Neural crest cell (in vitro differentiated cells): ENCODE measurements around the gene RYR3. TPM values are rescaled to one million over a fixed set of nuclear protein-coding genes. Genes with fewer than 3 reads are reported as not detected.

Experiments
- DNase-seq: peaks from one replicate; pipeline ENCODE4 v3.0.0; 2021; ENCODE audit warnings: low read depth, mixed read lengths, low spot score
- H3K27ac Mint-ChIP-seq: one replicate; pipeline ENCODE4 v1.8.0; 2021; ENCODE audit warnings: mild to moderate bottlenecking, mixed read lengths; ENCODE audit not compliant: unreplicated experiment
- H3K27me3 Mint-ChIP-seq: 2 replicates; pipeline ENCODE4 v1.8.0; 2021; ENCODE audit warnings: low read depth, mild to moderate bottlenecking, mixed read lengths
- H3K36me3 Mint-ChIP-seq: 2 replicates; pipeline ENCODE4 v1.8.0; 2021; ENCODE audit warnings: low read depth, mild to moderate bottlenecking, mixed read lengths
- H3K4me1 Mint-ChIP-seq: 2 replicates; pipeline ENCODE4 v1.8.0; 2021; ENCODE audit warnings: mixed read lengths
- H3K4me3 Mint-ChIP-seq: one replicate; pipeline ENCODE4 v1.8.0; 2021; ENCODE audit warnings: mild to moderate bottlenecking, mixed read lengths
- H3K9me3 Mint-ChIP-seq: 2 replicates; pipeline ENCODE4 v1.8.0; 2021; ENCODE audit warnings: mixed read lengths
- total RNA-seq: library from RNA; stranded (reverse); gene quantifications from 2 replicates; pipeline ENCODE4 v1.2.1, GENCODE V29; 2021
- TF ChIP-seq, protein P1 (sequence below): fragments of 200-600 bp; sonication (generic); conservative IDR thresholded peaks from 2 replicates; pipeline ENCODE4 v1.5.0; 2021; ENCODE audit warnings: antibody characterized with exemption, mild to moderate bottlenecking

Gene RYR3
- total RNA-seq, 1 donor from 2014 or later: 2.2 TPM

DNA sequence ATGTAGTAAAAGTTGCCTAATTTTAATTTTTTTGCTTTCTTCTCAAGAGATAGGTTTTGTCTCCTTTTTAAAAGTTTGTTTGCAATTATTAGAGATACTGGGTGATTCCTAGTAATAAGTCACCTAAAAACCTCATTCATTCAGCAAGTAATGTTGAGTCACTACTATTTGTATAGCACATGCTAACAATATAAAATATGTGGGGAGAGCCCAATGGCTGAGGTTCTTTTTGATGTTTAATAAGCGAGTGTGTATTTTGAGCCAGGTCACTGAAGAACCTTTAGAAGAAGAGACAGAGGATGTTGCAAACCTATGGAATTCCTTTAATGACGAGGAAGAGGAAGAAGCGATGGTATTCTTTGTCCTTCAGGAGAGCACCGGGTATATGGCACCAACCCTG lies 533.8 kb downstream of the RYR3 start:
- peaks cover 8% of the 10 kb centered on the region for H3K9me3 Mint-ChIP-seq
- DNase-seq: no peak
- H3K4me1 Mint-ChIP-seq: peaks cover 7% of the 10 kb centered on the region
- H3K27ac Mint-ChIP-seq: no peak overlapping the region
- no peak overlapping the region for H3K4me3 Mint-ChIP-seq
- TF ChIP-seq, protein P1, sequence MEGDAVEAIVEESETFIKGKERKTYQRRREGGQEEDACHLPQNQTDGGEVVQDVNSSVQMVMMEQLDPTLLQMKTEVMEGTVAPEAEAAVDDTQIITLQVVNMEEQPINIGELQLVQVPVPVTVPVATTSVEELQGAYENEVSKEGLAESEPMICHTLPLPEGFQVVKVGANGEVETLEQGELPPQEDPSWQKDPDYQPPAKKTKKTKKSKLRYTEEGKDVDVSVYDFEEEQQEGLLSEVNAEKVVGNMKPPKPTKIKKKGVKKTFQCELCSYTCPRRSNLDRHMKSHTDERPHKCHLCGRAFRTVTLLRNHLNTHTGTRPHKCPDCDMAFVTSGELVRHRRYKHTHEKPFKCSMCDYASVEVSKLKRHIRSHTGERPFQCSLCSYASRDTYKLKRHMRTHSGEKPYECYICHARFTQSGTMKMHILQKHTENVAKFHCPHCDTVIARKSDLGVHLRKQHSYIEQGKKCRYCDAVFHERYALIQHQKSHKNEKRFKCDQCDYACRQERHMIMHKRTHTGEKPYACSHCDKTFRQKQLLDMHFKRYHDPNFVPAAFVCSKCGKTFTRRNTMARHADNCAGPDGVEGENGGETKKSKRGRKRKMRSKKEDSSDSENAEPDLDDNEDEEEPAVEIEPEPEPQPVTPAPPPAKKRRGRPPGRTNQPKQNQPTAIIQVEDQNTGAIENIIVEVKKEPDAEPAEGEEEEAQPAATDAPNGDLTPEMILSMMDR: no peak
- no peaks in the 10 kb centered on the region for H3K27me3 Mint-ChIP-seq
- H3K36me3 Mint-ChIP-seq: no peaks in the 10 kb centered on the region

DNA sequence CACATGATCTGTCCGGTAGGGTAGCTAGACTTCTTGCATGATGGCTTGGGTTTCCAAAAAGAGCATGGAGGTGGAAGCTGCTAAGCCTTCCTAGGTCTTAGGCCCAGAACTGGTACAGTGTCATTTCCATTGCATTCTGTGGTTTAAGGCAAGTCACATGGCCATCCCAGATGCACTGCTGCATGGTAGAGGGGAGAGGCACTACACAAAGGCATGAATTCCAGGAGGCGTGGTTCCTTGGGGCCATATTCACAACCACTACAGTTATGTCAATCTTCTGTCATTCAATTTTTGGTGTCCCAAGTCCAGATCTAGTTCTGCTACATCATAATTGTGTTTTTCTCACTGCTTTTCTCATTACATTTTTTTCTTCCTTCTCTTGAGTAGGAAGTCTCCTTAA lies 535.4 kb downstream of the RYR3 start:
- no peak overlapping the region for H3K4me3 Mint-ChIP-seq
- H3K27me3 Mint-ChIP-seq: no peaks in the 10 kb centered on the region
- H3K27ac Mint-ChIP-seq: no peak overlapping the region
- TF ChIP-seq, protein P1: no peak
- no peak for DNase-seq
- no peaks in the 10 kb centered on the region for H3K36me3 Mint-ChIP-seq
- H3K4me1 Mint-ChIP-seq: peaks cover 7% of the 10 kb centered on the region
- peaks cover 3% of the 10 kb centered on the region for H3K9me3 Mint-ChIP-seq

DNA sequence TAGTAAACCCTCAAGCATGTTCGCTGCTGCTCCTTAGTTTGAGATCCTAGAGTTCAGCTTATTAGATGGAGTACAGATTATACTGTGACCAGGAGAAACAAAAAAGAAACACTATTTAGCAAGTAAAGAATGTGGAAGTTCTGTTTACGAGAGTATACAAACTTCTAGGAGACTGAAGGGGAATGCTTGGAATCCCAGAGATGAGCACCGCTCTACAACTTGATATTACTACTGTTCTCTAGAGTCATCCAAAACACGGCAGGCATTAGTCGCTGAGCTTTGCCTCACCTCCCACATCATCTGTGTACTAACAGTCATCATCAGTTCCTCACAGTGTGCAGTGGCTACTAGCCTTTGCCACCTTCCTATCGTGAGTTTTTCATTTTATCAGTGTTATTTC lies 536.1 kb downstream of the RYR3 start:
- peaks cover 3% of the 10 kb centered on the region for H3K9me3 Mint-ChIP-seq
- H3K36me3 Mint-ChIP-seq: no peaks in the 10 kb centered on the region
- peaks cover 7% of the 10 kb centered on the region for H3K4me1 Mint-ChIP-seq
- no peak for DNase-seq
- H3K27me3 Mint-ChIP-seq: no peaks in the 10 kb centered on the region
- TF ChIP-seq, protein P1: no peak
- no peak overlapping the region for H3K27ac Mint-ChIP-seq
- no peak overlapping the region for H3K4me3 Mint-ChIP-seq

DNA sequence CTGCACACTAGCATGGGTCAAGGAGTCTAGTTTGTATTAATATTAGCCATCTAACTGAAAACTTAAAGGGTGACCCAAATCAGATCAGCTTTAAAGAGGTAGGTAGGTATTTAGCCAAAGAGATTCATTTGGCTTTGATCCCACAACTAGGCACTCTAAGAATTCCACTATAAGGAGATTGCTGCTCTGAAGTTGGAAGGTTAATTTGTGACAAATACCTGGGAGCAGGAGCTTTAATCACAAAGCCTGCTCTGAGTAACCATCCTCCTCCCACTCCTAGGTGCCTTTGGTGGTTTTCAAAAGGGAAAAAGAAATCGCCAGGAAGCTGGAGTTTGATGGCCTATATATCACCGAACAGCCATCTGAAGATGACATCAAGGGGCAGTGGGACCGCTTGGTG lies 537.2 kb downstream of the RYR3 start:
- H3K4me3 Mint-ChIP-seq: no peak overlapping the region
- no peak overlapping the region for H3K27ac Mint-ChIP-seq
- no peak for DNase-seq
- H3K4me1 Mint-ChIP-seq: peaks cover 7% of the 10 kb centered on the region
- TF ChIP-seq, protein P1: no peak
- peaks cover 3% of the 10 kb centered on the region for H3K9me3 Mint-ChIP-seq
- H3K36me3 Mint-ChIP-seq: peaks cover 3% of the 10 kb centered on the region
- no peaks in the 10 kb centered on the region for H3K27me3 Mint-ChIP-seq

DNA sequence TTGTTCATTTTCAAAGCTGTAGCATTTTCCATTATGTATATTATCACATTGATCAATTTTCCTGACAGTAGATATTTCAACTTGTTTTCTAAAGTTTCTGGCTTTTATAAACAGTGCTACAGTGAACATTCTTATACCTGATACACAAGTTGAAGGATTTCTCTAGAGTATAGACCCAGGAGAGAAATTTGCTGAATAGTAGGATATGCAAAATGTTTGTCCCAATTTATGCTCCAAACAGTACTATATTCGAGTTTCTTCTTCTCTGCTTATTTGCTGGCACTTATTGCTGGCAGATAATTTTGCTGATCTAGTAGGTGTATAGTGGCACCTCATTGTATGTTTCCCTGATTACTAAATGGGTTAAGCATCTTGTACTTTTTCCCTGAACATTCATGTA lies 540.3 kb downstream of the RYR3 start:
- Mint-ChIP-seq H3K9me3 (peaks cover 3% of the 10 kb centered on the region), H3K4me3 (no peak overlapping the region), H3K4me1 (peaks cover 6% of the 10 kb centered on the region), H3K36me3 (peaks cover 3% of the 10 kb centered on the region), H3K27me3 (no peaks in the 10 kb centered on the region), H3K27ac (no peak overlapping the region)
- DNase-seq: no peak
- TF ChIP-seq, protein P1: no peak

DNA sequence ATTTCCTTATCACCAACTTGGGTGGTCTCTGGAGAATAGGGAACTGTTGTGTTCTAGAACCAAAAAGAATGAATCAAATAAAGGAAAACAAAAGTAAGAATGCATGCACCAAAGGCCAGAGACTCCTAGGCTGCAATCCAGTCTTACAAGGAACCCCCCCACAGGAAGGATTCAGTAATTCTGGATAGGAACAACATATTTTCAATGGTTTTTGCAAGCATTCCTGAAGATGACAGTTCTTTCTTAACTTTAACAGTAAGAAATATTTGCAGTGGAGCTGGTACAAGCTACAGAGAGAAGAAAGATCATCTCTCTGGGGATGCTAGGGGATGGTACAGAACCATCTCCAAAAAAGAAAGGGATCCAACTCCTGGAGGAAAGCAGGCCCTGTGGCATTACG lies 541.3 kb downstream of the RYR3 start:
- Mint-ChIP-seq H3K4me3 (no peak overlapping the region), H3K27me3 (no peaks in the 10 kb centered on the region), H3K9me3 (no peaks in the 10 kb centered on the region), H3K4me1 (no peaks in the 10 kb centered on the region), H3K27ac (no peak overlapping the region), H3K36me3 (peaks cover 3% of the 10 kb centered on the region)
- no peak for DNase-seq
- TF ChIP-seq, protein P1: no peak
